DOHH2 (cell line): ENCODE measurements around the gene RFTN2.

Experiments used
- EZH2phosphoT487 ChIP-seq: fragments of 200-600 bp; sonication (generic); IDR thresholded peaks from 2 replicates; pipeline ENCODE4 v1.6.1; 2017; ENCODE audit warnings: borderline replicate concordance, mild to moderate bottlenecking, antibody characterized with exemption, low read length, moderate library complexity, mixed read lengths
- TF ChIP-seq, protein P1 (sequence below): fragments of 200-600 bp; sonication (generic); IDR thresholded peaks from one replicate; pipeline ENCODE4 v1.5.1; 2014; ENCODE audit warnings: antibody characterized with exemption, mild to moderate bottlenecking, low read depth, low read length; ENCODE audit not compliant: poor library complexity, severe bottlenecking

- TF ChIP-seq, protein P1, sequence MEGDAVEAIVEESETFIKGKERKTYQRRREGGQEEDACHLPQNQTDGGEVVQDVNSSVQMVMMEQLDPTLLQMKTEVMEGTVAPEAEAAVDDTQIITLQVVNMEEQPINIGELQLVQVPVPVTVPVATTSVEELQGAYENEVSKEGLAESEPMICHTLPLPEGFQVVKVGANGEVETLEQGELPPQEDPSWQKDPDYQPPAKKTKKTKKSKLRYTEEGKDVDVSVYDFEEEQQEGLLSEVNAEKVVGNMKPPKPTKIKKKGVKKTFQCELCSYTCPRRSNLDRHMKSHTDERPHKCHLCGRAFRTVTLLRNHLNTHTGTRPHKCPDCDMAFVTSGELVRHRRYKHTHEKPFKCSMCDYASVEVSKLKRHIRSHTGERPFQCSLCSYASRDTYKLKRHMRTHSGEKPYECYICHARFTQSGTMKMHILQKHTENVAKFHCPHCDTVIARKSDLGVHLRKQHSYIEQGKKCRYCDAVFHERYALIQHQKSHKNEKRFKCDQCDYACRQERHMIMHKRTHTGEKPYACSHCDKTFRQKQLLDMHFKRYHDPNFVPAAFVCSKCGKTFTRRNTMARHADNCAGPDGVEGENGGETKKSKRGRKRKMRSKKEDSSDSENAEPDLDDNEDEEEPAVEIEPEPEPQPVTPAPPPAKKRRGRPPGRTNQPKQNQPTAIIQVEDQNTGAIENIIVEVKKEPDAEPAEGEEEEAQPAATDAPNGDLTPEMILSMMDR: no peak
- TF ChIP-seq EZH2phosphoT487: no peak
These were observed 796 bp downstream of the RFTN2 start for GRCh38 chr2:197674591-197674990.
